Globus pallidus (tissue), 1 donor: ENCODE results near the gene SEC14L5.
A peak's percentile ranks its signal among the peaks of the same experiment; 100 is the strongest.

Experiments used
- DNase-seq: peaks from one replicate; pipeline ENCODE4 v3.0.0-alpha.2; 2015; ENCODE audit warnings: low spot score

The SEC14L5 gene

DNA sequence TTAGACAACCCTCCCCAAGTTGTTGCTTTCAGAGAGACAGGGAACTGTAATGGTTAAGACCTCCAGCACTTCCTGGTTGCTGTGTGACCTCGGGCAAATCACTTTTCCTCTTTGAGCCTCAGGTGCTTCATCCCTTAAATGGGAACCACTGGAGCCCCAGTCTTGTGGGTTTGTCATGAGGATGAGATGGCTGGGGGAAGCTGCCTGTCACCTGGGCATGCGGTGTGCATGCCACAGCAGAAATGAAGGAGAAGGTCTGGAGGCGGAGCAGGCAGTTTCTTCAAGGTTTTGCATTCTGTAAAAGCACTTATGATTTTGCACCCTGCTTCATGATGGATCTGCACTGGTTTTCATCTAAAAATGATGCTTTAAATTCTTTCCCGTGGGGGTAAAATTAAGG lies 53.5 kb downstream of the SEC14L5 start:
- DNase-seq = no peak

DNA sequence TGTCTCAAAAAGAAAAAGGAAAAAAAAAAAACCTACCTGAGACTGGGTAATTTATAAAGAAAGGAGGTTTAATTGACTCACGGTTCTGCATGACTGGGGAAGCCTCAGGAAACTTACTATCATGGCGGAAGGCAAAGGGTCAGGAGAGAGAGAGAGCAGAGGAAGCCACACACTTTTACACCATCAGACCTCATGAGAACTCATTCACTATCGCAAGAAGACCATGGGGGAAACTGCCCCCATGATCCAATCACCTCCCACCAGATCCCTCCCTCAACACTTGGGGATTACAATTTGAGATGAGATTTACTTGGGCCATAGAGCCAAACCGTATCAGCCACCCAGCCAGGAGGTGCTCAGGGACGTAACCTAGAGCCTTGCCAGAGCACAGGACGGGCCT lies 54.8 kb downstream of the SEC14L5 start:
- no peak for DNase-seq

DNA sequence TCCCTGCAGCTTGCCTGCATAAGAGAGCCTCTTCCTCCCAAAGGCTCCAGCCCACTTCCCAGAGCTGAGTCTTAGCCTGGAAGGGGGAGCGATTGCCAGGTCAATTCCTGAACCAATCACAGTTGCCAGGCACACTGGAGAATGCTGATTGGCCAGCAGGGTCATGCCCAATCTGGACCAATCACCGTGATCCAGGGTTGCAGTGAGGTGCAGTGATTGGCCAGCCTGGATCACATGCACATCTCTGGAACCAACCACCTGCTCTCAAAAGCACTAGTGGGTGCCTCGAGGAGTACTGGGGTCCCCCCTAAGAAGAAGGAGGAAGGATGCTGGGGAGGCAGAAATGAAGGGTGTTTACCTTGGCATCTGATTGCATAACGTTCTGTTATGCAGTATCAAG lies 57.2 kb downstream of the SEC14L5 start:
- DNase-seq = no peak

DNA sequence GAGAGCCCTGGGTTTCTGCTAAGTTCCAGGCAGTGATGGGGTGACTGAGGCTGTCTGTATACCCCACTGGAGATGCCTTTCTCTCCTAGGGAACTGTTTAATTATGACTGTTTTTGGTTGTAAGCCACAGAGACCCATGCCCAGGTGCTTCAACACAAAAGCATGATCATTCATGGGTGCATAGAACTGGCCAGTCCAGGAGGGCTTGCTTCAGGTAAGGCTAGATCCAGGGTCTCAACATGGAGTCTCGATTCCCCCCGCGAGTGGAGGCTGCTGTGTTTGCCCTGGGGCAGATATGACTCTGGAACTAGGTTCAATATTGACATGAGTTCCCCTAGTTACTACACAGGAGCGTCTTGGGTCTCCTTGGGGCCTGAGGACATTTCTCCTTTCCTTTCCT lies 57.8 kb downstream of the SEC14L5 start:
- DNase-seq = no peak

DNA sequence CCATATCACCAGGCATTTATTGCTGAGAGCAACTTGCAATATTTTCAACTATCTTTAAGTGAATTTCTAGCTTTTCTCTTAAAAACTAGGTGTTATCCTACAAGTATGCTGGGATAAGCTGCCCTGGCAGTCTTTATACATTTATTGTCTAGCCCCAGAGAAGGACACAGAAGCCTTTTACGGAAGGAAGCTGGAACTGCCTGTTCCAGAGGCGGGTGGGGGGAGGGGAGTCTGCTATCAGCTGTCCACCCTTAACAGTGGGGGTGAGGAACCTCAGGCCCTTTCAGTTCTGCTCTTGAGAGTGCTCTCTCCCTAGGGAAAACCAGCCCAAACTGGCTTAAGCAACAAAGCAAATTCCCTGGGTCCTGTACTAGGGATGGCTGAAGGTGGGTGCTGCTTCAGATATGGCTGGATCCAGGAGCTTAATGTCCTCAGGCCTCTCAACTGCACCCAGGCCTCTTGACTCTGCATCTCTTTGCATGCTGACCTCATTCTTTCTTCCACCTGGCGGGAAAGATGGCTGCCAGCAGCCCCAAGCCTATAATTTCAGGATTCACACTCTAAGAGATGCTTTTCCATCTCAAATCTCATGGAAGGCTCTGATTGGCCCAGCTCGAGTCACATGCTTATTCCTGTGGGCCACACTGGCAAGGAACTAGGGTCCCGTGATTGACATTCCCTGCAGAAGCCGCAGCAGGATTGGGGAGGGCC lies 59.0 kb downstream of the SEC14L5 start:
- no peak for DNase-seq

DNA sequence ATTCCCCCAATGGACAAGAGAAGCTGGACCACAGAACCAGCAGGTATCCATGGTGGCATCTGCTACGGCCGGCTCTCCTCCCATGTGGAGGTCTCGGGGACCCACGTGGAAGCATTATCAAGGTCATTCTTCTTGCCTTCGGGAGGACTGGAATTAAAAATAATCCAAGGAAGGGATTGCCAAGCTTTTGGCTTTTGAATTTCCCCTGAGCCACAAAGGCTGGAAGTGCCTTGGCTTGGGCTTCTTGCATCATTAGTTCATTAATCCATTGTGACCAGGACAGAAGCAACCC lies 59.5 kb downstream of the SEC14L5 start:
- DNase-seq = no peak

DNA sequence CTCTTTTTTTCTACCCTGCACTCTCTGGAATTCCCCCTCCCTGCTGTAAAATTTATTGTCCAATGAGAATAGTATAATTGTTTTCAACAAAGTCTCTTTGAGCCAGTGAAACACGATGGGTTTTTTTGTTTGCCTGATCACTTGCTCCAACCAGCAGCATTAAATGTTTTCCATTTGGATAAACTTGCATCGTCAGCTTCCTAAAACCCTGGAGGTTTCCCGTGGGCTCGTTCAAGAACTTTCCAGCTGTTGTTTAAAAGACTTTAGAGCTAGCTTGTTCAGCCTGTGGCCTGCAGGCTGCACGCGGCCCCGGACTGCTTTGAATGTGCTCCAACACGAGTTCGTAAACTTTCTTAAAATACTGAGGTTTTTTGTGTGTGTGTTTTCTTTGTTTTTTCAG lies 60.7 kb downstream of the SEC14L5 start:
- DNase-seq = peak; percentile 81

DNA sequence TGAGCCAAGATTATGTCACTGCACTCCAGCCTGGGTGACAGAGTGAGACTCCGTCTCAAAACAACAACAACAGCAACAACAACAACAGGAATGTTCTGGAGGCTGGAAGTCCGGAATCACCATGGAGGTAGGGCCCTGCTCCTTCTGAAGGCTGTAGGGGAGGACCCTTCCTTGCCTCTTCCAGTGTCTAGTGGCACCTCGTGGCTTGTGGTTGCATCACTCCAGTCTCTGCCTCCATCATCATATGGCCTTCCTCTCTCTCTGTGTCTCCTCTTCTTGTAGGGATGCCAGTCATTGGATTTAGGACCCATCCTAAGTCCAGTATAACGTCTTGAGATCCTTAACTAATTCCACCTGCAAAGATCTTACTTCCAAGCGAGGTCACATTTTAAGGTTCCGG lies 61.6 kb downstream of the SEC14L5 start:
- DNase-seq = no peak

DNA sequence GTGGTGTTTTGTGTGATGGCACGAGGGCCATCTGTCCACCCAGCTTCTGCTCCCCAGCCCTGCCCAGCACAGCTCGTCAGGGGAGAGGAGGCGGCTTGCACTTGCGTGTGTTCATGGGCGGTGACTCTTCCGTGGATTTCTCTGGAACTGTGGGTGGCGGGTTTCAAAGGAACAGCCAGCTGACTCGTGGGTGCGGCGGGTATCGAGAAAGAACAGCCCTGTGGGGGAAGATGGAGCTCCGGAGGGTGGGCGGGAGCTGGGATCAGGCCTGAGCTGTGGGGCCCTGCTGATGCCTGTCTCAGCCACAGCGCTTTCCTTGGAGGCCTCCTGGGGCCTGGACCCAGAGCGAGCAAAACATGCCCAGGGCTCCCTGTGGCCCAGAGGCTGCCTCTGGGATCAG lies 62.4 kb downstream of the SEC14L5 start:
- DNase-seq = no peak

DNA sequence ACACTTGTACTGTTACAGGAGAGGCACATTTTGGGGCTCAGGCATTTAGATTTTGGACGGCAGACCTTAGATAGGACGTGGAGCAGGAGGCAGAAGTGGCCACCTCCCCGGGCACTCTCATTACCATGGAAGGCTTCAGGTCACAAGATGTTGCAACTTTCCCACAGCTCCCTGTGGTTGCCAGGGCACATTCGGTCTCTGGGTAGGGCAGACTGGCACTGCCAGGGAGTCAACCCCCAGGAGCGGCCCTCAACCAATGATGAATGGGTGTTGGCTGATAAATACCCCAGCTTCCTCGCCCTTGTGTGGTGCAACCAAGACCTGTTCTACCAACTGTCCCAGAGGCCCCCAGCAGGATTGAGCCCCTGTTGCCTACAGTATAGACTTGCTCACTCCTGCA lies 64.4 kb downstream of the SEC14L5 start:
- no peak for DNase-seq

DNA sequence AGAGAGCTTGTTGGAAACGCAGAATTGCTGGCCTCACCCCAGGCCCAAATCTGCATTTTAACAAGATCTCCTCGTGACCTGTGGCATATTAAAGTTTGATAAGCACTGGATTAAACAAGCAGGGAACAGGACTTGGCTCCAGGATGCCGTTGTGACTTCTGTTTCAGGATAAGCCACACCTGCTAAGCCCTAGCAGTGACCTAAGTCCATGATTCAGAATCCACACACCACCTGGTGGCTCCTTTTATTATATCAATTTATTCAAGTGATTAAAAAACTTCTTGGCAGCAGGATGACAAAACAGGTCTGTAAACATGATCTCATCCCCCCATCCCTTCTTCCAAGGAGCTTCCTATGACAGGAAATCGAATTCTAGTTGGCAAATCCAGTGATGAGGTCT lies 66.5 kb downstream of the SEC14L5 start:
- no peak for DNase-seq

DNA sequence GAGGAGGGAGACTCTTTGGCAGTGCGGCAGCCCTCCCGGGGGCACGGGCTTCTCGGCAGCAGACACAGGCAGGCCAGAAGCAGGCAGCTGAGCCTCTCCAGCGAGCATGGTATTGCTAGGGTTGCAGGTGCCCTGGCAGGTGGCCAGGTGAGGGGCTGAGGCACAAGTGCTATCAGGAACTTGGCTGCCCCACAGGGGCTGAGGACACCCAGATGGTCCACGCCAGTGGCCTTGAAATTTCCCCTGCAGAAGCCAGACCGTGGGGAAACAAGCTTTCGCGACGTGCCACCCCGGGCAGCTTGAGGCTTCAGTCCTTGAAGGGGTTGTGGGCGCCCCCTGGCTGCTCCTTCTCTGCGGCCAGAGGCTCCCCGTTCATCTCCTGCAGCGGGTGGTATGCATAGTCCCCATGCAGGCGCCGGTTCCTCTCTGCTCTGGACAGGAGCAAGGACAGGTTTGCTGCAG lies 67.1 kb downstream of the SEC14L5 start:
- peak; percentile 77 for DNase-seq

DNA sequence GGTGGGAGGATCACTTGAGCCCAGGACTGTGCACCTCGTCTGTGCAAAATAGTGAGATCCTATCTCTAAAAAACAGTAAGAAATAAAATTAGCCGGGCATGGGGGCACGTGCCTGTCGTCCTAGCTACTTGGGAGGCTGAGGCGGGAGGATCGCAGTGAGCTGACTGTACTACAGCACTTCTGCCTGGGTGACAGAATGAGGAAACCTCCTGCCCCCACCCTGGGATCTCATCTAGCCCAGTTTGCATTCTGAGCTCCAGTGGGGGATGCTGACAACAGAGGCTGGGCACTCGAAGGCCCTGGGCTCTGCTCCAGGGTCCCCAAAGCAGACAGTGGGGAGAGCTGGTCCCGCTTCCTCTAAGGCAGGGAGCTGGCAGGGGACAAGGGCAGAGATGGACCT lies 68.5 kb downstream of the SEC14L5 start:
- no peak for DNase-seq

DNA sequence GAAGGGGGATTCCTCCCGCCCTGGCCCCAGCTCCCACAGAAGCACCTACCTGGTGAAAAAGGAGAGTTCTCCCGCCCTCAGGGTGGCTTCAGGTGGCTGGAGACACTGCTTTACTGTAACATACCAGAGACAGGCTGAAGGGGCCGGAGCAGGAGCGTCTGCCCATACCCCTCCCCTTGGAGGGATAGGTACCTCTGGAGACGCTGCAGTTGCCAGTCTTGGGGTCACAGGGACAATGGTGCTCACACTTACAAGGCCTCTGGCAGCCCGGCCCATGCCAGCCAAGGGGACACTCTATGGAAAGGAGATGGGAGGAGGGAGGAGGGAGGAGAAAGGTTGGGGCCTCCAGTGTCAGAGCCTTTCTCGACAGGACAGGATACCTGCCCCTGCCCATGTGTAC lies 69.0 kb downstream of the SEC14L5 start:
- no peak for DNase-seq

DNA sequence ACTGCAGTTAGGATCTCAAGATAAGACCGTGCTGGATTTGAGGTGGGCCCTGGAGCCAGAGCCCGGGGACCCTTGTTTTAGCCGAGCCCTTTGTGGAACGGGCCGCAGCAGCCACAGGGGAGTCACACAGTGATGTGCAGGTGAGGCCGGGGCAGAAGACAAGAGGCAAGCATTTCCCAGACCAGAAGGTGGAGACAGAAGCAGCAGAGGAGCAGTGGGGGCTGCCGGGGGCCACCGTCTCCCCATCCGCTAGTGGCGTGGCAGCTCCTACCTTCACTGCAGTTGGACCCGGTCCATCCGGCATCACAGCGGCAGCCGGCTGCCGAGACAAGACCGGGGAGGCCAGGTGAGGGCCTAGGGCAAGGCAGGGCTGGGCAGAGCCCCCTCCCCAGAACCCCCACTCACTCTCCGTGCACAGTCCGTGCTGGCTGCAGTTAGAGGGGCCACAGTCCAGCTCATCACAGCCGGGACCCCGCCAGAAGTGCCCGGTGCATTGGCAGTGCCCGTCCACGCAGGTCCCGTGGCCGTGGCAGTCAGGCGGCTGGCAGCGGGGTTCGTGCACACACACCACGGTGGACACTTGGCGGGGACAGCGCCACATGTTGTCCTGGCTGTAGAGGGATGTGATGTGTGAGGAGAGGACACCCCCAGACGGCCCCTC lies 69.6 kb downstream of the SEC14L5 start:
- no peak for DNase-seq

DNA sequence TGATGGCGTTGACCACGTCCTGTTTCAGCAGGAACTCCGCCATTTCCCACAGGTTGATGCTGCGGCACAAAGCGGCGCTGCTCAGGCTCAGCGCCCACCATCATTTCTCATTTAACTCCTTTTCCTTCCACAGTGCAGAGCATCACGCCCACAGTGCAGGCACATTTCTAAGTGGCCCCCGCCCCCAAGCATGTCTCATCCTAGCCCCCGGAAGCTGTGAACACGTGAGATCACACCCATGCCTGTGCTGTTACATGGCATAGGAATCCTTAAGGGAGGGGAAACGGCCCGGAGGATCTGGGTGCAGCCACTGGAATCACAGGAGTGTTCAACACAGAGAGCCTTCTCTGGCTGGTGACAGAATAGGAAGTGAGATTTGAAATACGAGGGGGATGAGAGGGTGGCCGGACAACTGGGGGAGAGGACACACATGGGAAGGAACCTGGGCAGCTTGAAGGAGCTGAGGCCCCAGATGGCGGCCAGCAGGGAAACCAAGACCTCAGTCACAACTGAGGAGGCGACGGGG lies 70.9 kb downstream of the SEC14L5 start:
- no peak for DNase-seq

DNA sequence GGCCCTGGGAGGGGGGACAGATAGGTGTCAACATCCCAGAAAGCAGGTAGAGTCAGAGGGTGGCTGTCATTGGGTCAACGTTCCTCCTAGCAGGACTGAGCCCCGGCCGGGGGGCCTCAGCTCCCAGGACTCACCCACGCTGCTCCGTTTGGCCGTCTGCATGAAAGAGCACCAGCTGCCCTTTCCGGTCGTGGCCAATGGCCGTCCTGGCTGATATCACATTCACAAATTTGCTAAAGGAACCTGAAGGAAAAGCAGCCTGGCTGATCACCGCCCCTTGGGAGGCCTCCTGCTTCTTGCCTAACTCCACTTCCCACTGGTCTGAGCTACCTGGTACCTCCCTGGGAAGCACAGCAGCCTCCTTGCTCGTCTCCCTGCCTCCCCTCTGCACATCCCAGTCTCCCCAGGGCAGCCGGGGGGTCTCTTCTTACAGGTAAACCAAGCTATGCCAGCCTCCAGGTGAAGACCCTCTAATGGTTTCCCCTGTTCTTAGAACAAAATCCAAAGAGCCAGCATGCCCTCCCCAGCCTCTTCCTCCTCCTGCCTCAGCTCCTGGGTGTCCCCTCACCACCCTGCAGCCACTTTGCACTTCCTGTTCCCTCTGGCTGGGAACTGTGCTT lies 72.2 kb downstream of the SEC14L5 start:
- no peak for DNase-seq

DNA sequence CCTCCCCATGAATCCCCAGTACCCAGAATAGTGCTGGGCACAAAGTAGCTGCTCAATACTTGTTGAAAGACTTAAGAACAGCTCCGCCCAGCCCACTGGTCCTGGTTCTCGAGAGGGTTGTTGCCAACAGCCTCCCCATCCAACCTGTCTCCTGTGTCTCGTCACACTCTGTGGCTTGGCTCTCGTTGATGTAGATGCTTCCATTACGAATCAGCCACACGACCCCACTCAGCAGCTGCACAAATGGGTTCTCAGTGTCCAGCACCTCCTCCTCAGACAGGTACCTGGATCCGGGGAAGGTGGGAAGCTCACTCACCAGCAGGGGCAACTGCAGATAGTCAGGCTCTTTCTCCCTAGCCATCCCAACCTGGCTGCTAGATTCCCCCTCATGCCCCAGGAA lies 73.5 kb downstream of the SEC14L5 start:
- no peak for DNase-seq

DNA sequence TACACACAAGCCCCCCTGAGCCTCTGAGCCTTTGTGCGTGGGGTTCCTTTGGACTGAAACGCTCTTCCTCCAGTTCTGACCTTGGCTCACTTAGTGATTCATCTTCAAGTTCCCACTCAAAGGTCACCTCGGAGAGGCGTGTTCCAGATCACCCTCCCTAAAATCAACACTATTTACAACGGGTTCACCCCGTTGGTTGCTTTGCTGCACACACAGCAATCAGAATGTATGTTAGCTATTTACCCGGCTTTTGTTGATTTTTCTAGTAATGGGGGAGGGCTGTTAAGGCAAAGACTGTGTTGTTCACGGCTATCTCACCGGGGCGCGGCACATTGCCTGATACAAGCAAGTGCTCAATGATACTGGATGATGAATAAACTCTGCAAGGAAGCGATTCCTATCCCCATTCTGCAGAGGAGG lies 74.6 kb downstream of the SEC14L5 start:
- DNase-seq = no peak

DNA sequence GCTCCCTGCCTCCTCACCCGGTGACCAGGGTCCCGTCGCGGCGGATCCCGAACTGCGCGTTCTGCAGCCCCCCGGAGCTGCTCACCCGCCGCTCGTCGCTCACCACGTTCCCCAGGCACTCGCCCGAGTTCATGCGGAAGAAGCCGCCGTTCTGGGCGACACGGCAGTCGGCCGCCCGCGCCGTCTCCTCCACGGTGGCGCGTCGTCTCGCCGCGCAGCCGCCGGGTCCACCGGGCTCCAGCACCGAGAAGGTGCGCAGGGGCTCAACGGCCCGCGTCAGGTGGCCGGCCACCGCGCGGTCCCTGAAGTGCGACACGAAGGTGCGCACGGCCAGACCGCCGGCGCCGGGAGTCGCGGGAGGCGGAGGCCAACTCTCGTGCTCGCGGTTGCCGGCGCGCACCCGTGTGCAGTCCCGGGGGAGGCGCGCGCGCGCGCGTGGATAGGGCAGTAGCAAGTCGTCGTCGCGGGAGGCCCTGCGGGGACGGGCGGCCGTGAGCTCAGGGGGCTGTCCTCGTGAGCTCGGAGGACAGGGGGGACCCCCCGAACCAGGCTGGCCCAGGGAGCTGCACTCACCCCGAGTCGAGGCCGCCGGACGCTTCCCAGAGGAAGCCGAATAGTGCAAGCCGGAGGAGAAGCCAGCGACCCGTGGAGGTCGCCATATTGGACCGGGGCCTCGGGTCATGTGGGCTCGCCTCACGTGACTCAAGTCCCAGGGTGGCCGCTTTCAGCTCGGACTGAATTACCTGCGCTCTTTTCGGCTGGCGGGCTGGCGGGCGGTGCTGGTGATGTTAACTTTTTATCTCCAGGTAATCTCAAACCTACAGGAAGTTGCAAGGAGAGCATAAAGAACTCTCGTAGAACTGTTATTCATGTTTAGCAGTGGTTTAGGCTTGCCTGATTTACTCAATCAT lies 75.4 kb downstream of the SEC14L5 start, which contains the start of gene NAGPA:
Gene NAGPA (minus strand): TSS at position 680 of the 911 bp plus-strand sequence. CDS start 21 bp downstream, at position 659.
- DNase-seq = peak; percentile 84

DNA sequence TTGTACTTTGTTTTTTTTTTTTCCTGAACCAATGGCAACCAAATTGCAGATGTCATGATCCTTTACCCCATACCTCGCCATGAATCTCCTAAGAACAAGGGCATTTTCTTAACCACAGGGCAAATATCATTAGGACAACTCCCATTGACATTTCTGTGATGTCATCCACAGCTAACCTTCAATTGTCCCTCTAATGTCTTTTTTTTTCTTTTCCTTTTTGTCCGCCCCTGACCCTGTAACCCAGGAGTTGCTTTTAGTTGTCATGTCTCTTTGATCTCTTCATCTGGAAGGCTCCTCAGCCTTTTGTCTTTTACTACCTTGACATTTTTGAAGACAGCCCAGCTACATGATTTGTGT lies 76.0 kb downstream of the SEC14L5 start:
- DNase-seq = no peak

DNA sequence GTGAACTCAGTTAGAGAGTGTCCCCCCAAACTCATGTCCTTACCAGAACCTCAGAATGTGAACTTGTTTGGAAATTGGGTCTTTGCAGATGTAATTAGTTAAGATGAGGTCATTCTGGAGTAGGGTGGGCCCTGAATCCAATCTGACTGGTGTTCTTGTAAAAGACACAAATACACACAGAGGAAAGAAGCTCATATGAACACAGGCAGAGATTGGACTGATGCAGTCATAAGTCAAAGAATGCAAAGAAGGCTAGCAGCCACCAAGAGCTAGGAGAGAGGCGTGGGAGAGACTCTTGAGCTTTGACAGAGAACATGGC lies 77.7 kb downstream of the SEC14L5 start:
- DNase-seq = no peak
